Measurements from ENCODE around the gene EPS15.
A peak's percentile ranks its signal among the peaks of the same experiment; 100 is the strongest.
"Not testable (repeated sequence)": the region's sequence is repeated elsewhere in the genome, so short reads cannot be mapped to it uniquely, and the experiment has no call there.

EPS15 gene

GRCh38 chr1:51514733-51515132 is 4.3 kb downstream of the EPS15 start:
- DNase-seq = no peak

GRCh38 chr1:51512606-51513005 is 6.5 kb downstream of the EPS15 start:
- no peak for DNase-seq

GRCh38 chr1:51512120-51512519 is 6.9 kb downstream of the EPS15 start:
- DNase-seq = no peak

- no peak for DNase-seq
Observed at GRCh38 chr1:51509773-51510172, 9.3 kb downstream of the EPS15 start.

GRCh38 chr1:51506537-51506936 is 12.5 kb downstream of the EPS15 start:
- DNase-seq = no peak

GRCh38 chr1:51504806-51505525 is 14.1 kb downstream of the EPS15 start:
- DNase-seq = no peak

GRCh38 chr1:51501218-51501630 is 17.8 kb downstream of the EPS15 start:
- peak; percentile 44 for DNase-seq

- DNase-seq = no peak
Observed at GRCh38 chr1:51499694-51500093, 19.4 kb downstream of the EPS15 start.

GRCh38 chr1:51498924-51499323 is 20.1 kb downstream of the EPS15 start:
- no peak for DNase-seq

- DNase-seq = no peak
Observed at GRCh38 chr1:51497340-51497739, 21.7 kb downstream of the EPS15 start.

- no peak for DNase-seq
Observed at GRCh38 chr1:51494138-51494830, 24.8 kb downstream of the EPS15 start.

GRCh38 chr1:51491166-51491981 is 27.7 kb downstream of the EPS15 start:
- DNase-seq = no peak

GRCh38 chr1:51489472-51489871 is 29.6 kb downstream of the EPS15 start:
- no peak for DNase-seq

- no peak for DNase-seq
Observed at GRCh38 chr1:51488372-51489050, 30.6 kb downstream of the EPS15 start.

- DNase-seq = no peak
Observed at GRCh38 chr1:51487628-51488027, 31.4 kb downstream of the EPS15 start.

- DNase-seq = no peak
Observed at GRCh38 chr1:51484591-51484990, 34.5 kb downstream of the EPS15 start.

GRCh38 chr1:51482881-51483280 is 36.2 kb downstream of the EPS15 start:
- no peak for DNase-seq

- DNase-seq = not testable (repeated sequence)
Observed at GRCh38 chr1:51474832-51475620, 44.0 kb downstream of the EPS15 start.

GRCh38 chr1:51473331-51474115 is 45.5 kb downstream of the EPS15 start:
- DNase-seq = no peak

- DNase-seq = no peak
Observed at GRCh38 chr1:51472359-51472758, 46.7 kb downstream of the EPS15 start.

GRCh38 chr1:51469518-51469917 is 49.5 kb downstream of the EPS15 start:
- no peak for DNase-seq
